Retinal pigment epithelial cell (primary cell): ENCODE results near the gene FUBP3.

Experiments used
- DNase-seq: peaks from one replicate; pipeline ENCODE4 v3.0.0-alpha.2; 2010; ENCODE audit warnings: low read depth
- H3K4me3 ChIP-seq: 2 replicates; pipeline ENCODE4 v1.5.1; 2011; ENCODE audit warnings: mild to moderate bottlenecking, low read length, control low read depth, moderate library complexity
- TF ChIP-seq, protein P1 (sequence below): conservative IDR thresholded peaks from 2 replicates; pipeline ENCODE4 v1.5.1; 2011; ENCODE audit warnings: low read depth, low read length, control low read depth, inconsistent platforms

Gene FUBP3

DNA sequence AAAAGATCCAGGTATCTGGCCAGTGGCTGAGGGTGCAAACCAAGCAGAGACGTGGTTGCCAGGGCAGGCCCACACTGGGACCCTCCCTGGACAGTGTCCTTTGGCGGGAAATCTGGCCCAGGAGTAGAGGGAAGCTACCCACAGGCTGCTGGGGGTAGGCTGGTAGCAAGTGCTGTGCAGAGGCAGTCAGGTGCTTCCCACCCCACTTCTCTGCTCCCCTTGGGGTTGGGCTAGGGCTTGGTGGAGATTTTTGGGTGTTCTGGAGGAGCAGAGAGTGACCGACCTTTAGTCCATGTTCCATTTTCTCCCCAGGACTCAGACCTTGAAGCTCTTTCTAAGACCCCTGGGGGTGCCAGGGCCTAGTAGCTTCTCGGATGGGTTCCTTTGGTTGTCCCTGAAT is 90.6 kb downstream of the FUBP3 start:
- TF ChIP-seq, protein P1, sequence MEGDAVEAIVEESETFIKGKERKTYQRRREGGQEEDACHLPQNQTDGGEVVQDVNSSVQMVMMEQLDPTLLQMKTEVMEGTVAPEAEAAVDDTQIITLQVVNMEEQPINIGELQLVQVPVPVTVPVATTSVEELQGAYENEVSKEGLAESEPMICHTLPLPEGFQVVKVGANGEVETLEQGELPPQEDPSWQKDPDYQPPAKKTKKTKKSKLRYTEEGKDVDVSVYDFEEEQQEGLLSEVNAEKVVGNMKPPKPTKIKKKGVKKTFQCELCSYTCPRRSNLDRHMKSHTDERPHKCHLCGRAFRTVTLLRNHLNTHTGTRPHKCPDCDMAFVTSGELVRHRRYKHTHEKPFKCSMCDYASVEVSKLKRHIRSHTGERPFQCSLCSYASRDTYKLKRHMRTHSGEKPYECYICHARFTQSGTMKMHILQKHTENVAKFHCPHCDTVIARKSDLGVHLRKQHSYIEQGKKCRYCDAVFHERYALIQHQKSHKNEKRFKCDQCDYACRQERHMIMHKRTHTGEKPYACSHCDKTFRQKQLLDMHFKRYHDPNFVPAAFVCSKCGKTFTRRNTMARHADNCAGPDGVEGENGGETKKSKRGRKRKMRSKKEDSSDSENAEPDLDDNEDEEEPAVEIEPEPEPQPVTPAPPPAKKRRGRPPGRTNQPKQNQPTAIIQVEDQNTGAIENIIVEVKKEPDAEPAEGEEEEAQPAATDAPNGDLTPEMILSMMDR = no peak
- no peak for DNase-seq
- H3K4me3 ChIP-seq = no peak overlapping the region

DNA sequence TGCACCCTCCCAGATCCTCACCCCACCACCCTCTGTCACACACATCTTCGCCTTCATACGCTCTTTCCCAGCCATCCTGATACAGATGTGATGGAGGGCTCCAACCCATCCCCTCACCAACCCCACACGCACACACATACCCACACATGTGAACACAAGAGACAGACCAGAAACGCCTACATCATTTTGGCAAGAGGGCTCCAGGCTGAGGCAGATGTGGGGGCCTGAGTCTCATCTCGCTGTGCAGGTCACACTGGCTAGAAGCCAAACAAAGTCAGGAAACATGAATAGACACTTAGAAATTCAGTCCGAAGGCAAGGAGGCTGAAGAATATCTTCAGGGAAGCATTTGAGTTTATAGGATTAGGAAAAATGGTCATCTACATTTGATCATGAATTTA is 91.3 kb downstream of the FUBP3 start:
- no peak for DNase-seq
- no peak overlapping the region for H3K4me3 ChIP-seq
- TF ChIP-seq, protein P1 = no peak

DNA sequence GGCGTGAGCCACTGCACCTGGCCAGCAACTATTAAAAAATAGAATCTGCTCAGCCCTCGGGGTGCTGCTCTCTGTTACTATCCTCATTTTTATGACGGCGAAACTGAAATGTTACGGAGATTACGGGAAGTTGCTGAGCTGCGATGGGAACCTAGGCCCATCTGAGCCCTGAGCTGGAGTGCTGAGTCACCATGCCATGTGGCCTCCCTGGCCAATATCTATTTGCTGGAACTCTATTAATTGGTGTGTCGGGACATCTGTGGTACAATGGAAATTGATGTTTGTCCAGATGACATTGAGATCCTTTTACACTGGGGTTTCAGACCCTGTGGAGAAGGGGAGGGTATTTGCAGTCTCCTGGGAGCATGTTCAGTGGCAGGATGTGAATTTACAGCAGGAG is 93.1 kb downstream of the FUBP3 start:
- TF ChIP-seq, protein P1 = no peak
- DNase-seq = no peak
- H3K4me3 ChIP-seq = no peak overlapping the region

DNA sequence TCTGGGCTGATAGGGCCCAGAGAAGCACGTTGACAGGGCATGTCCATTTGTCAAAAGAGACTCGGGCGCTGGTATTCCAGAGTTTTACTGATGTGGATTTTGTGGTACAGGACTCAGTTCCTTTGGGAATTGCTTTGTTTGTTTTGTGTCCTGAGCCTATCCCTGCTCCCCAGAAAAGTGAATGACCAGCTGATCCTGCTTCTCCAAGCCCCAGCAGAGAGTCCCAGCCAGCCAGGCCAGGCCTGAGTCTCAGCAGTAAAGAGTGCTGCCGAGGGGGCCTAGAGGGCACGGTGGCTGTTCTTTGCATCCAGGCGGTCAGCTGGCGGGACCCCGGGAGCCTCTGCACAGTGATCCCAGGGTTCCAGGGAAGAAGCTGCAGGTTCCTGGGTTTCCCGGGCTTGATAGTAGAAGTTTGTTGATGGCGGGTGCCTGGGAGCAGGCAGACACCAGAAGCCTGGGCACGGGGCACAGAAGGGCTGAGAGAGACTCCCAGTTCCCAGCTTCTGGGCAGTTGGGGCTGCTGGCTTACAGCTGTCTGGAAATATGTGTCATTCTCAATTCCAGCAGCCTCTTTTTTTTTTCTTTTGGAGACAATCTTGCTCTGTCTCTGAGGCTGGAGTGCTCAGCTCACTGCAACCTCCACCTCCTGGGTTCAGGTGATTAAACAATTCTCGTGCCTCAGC is 93.7 kb downstream of the FUBP3 start:
- TF ChIP-seq, protein P1 = no peak
- DNase-seq = no peak
- H3K4me3 ChIP-seq = no peak overlapping the region

DNA sequence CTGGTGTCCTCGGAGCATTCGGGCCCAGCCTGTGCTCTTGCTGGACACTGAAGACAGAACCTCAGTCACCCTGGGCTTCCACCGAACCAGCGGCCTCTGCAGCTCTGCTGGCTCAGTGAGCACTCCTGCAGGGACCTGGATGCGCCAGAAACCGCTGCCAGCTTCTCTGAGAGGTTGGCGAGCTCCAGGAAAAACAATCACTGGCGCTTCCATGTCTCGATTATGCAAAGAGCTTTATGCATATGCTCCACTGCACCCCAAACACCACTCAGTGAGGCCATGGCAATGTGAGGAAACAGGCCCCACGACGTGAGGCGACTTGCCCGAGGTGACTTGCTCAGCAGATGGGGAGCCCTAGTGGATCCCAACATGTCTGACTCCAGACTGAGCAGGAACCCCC is 96.0 kb downstream of the FUBP3 start:
- H3K4me3 ChIP-seq = no peak overlapping the region
- TF ChIP-seq, protein P1 = no peak
- no peak for DNase-seq

DNA sequence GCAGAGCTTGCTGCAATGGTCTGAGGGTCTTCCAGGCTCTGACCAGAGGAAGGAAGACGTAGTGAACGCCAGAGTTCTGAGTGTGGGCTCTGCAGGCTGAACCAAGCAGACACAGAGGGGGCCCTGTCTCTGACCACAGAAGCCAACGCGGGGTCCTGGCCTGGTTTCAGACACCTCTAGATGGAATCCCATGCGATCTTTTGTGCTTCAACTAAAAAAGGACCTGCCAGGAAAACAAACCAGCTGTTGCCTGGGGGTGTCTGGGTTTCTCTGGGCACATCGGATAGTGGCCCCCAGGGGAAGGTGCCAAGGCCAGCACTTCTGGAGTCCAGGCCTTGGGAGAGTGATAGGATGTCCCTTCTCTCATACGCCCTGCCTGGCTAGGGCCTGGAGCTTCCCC is 97.9 kb downstream of the FUBP3 start:
- DNase-seq = no peak
- H3K4me3 ChIP-seq = no peak overlapping the region
- TF ChIP-seq, protein P1 = no peak
